HEK293T (cell line): Measurements from ENCODE around the gene KIRREL1.

Source experiments
- CTCF ChIA-PET: fragments of 350-600 bp; formaldehyde crosslinking; extraction: SDS; loops from one replicate; lab custom pipeline; 2021; ENCODE audit warnings: antibody characterized with exemption, inconsistent platforms; lab: Yijun Ruan, JAX
- POLR2A ChIA-PET: fragments of 350-600 bp; formaldehyde crosslinking; extraction: SDS; loops from one replicate; lab custom pipeline; 2020; ENCODE audit warnings: antibody characterized with exemption, inconsistent platforms; lab: Yijun Ruan, JAX
- DNase-seq: peaks from one replicate; pipeline ENCODE4 v3.0.0; 2012; ENCODE audit warnings: mixed read lengths; ENCODE audit errors: extremely low spot score
- ARNT ChIP-seq: fragments of 450-650 bp; IDR thresholded peaks from 2 replicates; pipeline ENCODE4 v1.6.1; 2017; ENCODE audit warnings: mild to moderate bottlenecking
- BHLHE40 ChIP-seq: fragments of 450-650 bp; IDR thresholded peaks from 2 replicates; pipeline ENCODE4 v1.6.1; 2016; ENCODE audit warnings: mild to moderate bottlenecking, moderate library complexity, borderline replicate concordance
- CTBP1 ChIP-seq: fragments of 450-650 bp; IDR thresholded peaks from 2 replicates; pipeline ENCODE4 v1.6.1; 2016; ENCODE audit warnings: borderline replicate concordance
- ELF4 ChIP-seq: fragments of 450-650 bp; IDR thresholded peaks from 2 replicates; pipeline ENCODE4 v1.6.1; 2017; ENCODE audit warnings: antibody characterized with exemption
- FOXA1 ChIP-seq: fragments of 450-650 bp; IDR thresholded peaks from 2 replicates; pipeline ENCODE4 v1.6.1; 2016; ENCODE audit warnings: mild to moderate bottlenecking
- FOXK2 ChIP-seq: fragments of 450-650 bp; IDR thresholded peaks from 2 replicates; pipeline ENCODE4 v1.6.1; 2016; ENCODE audit warnings: mild to moderate bottlenecking
- FOXM1 ChIP-seq: fragments of 450-650 bp; IDR thresholded peaks from 2 replicates; pipeline ENCODE4 v1.6.1; 2017; ENCODE audit warnings: mild to moderate bottlenecking, borderline replicate concordance
- HDGF ChIP-seq: fragments of 450-650 bp; IDR thresholded peaks from 2 replicates; pipeline ENCODE4 v1.6.1; 2017; ENCODE audit warnings: antibody characterized with exemption, borderline replicate concordance
- L3MBTL2 ChIP-seq: fragments of 450-650 bp; conservative IDR thresholded peaks from 2 replicates; pipeline ENCODE4 v1.6.1; 2016; ENCODE audit warnings: mild to moderate bottlenecking
- LEF1 ChIP-seq: fragments of 450-650 bp; IDR thresholded peaks from 2 replicates; pipeline ENCODE4 v1.6.1; 2017; ENCODE audit warnings: mild to moderate bottlenecking, borderline replicate concordance
- NFRKB ChIP-seq: fragments of 450-650 bp; IDR thresholded peaks from 2 replicates; pipeline ENCODE4 v1.6.1; 2016; ENCODE audit warnings: mild to moderate bottlenecking, moderate library complexity
- SP1 ChIP-seq: fragments of 450-650 bp; IDR thresholded peaks from 2 replicates; pipeline ENCODE4 v1.6.1; 2017
- SUZ12 ChIP-seq: fragments of 450-650 bp; IDR thresholded peaks from 2 replicates; pipeline ENCODE4 v1.6.1; 2016; ENCODE audit warnings: mild to moderate bottlenecking
- TARDBP ChIP-seq: fragments of 450-650 bp; IDR thresholded peaks from 2 replicates; pipeline ENCODE4 v1.6.1; 2016
- ZNF384 ChIP-seq: fragments of 450-650 bp; IDR thresholded peaks from 2 replicates; pipeline ENCODE4 v1.6.1; 2016
- TF ChIP-seq, protein P1 (sequence below): fragments of 450-650 bp; IDR thresholded peaks from 2 replicates; pipeline ENCODE4 v1.6.1; 2016

Gene KIRREL1

DNA sequence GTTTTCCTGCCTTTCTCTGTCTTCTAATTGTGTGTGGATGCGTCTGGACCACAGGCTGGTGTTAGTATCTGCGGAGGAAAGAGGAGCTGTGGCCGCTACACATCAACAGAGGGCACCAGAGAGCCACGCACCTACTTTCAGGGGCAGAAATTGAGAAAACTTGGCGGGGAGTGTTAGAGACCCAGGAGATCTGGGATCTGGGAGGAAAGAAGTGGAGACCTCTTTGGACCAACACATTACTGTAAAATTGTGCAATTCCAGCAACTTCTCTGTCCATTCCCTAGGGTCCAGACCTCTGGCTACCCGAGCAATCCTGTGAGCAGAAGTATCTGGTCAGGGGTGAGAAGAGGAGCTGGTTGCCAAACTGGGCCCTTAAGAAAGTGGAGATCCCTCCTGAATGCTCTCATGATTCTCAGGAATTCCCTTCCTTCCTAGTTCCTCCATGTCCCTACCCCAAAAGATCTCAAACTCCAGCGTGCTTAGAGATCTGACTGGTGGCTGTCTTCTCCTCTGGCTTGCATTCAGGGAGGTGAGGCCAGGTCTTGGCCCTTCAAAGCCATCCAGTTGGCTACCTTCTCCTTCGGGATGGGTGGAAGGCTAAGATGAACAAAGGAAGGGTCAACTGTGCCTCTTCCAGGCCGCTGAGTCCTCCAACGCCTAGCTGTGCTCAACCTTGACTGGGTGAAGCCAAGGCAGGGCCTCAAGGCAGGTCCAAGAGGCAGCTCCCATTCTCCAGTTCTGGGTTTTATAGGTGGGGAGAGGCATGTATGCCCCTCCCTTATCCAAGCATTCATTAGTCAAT is 1.2 kb upstream of the KIRREL1 start:
- POLR2A ChIA-PET = interaction anchor here (1.0 to 2.3 kb wide), 3 partner anchors 42 to 130 kb away, joined by 3 to 6 read pairs (median 5); no protein-coding TSS in a partner anchor
- TF ChIP-seq FOXA1 (no peak), HDGF (no peak), FOXM1 (no peak), LEF1 (no peak), ARNT (no peak), NFRKB (no peak), FOXK2 (no peak)
- DNase-seq = peak; percentile 76
- CTCF ChIA-PET = interaction anchor here (0.6 to 5.3 kb wide), 29 partner anchors 9 to 137 kb away, joined by 3 to 55 read pairs (median 5); no protein-coding TSS in a partner anchor

DNA sequence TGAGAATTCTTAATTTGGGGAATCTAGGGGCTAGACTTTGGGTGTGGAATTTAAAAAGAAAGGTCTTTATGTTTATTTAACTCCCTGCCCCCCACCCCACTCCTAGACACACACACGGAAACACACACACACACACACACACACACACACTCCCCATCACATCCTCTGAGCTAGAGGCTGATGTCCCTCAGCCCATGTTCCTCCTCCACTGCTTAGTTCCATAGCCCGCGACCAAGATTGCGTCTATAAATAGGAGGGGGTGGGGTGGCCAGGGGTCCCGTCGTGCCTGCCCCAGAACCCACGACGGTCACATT is 655 bp upstream of the KIRREL1 start:
- DNase-seq = no peak
- ChIA-PET CTCF (interaction anchor here (0.6 to 5.3 kb wide), 26 partner anchors 9 to 138 kb away, joined by 3 to 55 read pairs (median 5); no protein-coding TSS in a partner anchor), POLR2A (interaction anchor here (1.0 to 2.3 kb wide), 4 partner anchors 41 to 129 kb away, joined by 3 to 6 read pairs (median 4); no protein-coding TSS in a partner anchor)
- TF ChIP-seq SUZ12 (no peak), LEF1 (no peak), FOXM1 (no peak), ARNT (no peak), CTBP1 (no peak)

GRCh38 chr1:157993918-157994605 is 617 bp downstream of the KIRREL1 start:
- POLR2A ChIA-PET = interaction anchor here (0.8 to 2.3 kb wide), 7 partner anchors 18 to 124 kb away, joined by 3 to 6 read pairs (median 3); no protein-coding TSS in a partner anchor
- CTCF ChIA-PET = interaction anchor here (0.8 to 5.3 kb wide), 3 partner anchors 30 to 126 kb away, joined by 3 to 55 read pairs (median 38); no protein-coding TSS in a partner anchor
- peak; percentile 37 for DNase-seq
- TF ChIP-seq, protein P1, sequence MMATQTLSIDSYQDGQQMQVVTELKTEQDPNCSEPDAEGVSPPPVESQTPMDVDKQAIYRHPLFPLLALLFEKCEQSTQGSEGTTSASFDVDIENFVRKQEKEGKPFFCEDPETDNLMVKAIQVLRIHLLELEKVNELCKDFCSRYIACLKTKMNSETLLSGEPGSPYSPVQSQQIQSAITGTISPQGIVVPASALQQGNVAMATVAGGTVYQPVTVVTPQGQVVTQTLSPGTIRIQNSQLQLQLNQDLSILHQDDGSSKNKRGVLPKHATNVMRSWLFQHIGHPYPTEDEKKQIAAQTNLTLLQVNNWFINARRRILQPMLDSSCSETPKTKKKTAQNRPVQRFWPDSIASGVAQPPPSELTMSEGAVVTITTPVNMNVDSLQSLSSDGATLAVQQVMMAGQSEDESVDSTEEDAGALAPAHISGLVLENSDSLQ = no peak
- TF ChIP-seq ZNF384 = no peak
- TF ChIP-seq TARDBP = no peak
- TF ChIP-seq ELF4 = no peak
- no peak for TF ChIP-seq CTBP1
- no peak for TF ChIP-seq ARNT
- no peak for TF ChIP-seq SUZ12
- TF ChIP-seq HDGF = no peak
- TF ChIP-seq FOXA1 = no peak
- TF ChIP-seq NFRKB = no peak
- TF ChIP-seq BHLHE40 = no peak
- no peak for TF ChIP-seq LEF1
- no peak; the same call in 1 of the 2 replicates for TF ChIP-seq L3MBTL2
- TF ChIP-seq FOXM1 = no peak
- TF ChIP-seq FOXK2 = no peak
- no peak for TF ChIP-seq SP1

GRCh38 chr1:157994704-157995582 is 1.5 kb downstream of the KIRREL1 start:
- ChIA-PET CTCF (interaction anchor here (0.8 to 4.3 kb wide), 3 partner anchors 24 to 42 kb away, joined by 3 to 38 read pairs (median 3); no protein-coding TSS in a partner anchor), POLR2A (interaction anchor here (1.0 to 2.3 kb wide), 5 partner anchors 18 to 123 kb away, joined by 3 to 6 read pairs (median 4); no protein-coding TSS in a partner anchor)
- TF ChIP-seq L3MBTL2 (no peak), SP1 (no peak), HDGF (no peak), BHLHE40 (no peak), ARNT (no peak), FOXA1 (no peak), NFRKB (no peak), FOXM1 (no peak), SUZ12 (no peak), LEF1 (no peak), ELF4 (no peak), CTBP1 (no peak), ZNF384 (no peak), FOXK2 (no peak), TARDBP (no peak)
- TF ChIP-seq, protein P1 = no peak
- DNase-seq = no peak

- DNase-seq = no peak
- TF ChIP-seq FOXA1 = no peak
- TF ChIP-seq FOXM1 = no peak
- TF ChIP-seq TARDBP = no peak
- TF ChIP-seq LEF1 = no peak
- TF ChIP-seq ZNF384 = no peak
- no peak for TF ChIP-seq HDGF
- TF ChIP-seq CTBP1 = no peak
- TF ChIP-seq FOXK2 = no peak
- TF ChIP-seq ARNT = no peak
- TF ChIP-seq SP1 = no peak
- no peak for TF ChIP-seq BHLHE40
- no peak for TF ChIP-seq NFRKB
- no peak for TF ChIP-seq L3MBTL2
- TF ChIP-seq SUZ12 = no peak
- ChIA-PET POLR2A (no interaction called here), CTCF (interaction anchor here (0.6 to 1.4 kb wide), 3 partner anchors 24 to 91 kb away, joined by 3 to 5 read pairs (median 5); no protein-coding TSS in a partner anchor)
Observed at GRCh38 chr1:157995583-157996169, 2.2 kb downstream of the KIRREL1 start.
